GM21515 (cell line): ENCODE measurements around the gene SERBP1.
"Not testable (repeated sequence)": the region's sequence is repeated elsewhere in the genome, so short reads cannot be mapped to it uniquely, and the experiment has no call there.

Experiments used
- ATAC-seq: cut with Tn5 transposase; IDR thresholded peaks from one replicate; pipeline ENCODE4 v1.9.1; 2021; ENCODE audit not compliant: unreplicated experiment

Gene SERBP1

DNA sequence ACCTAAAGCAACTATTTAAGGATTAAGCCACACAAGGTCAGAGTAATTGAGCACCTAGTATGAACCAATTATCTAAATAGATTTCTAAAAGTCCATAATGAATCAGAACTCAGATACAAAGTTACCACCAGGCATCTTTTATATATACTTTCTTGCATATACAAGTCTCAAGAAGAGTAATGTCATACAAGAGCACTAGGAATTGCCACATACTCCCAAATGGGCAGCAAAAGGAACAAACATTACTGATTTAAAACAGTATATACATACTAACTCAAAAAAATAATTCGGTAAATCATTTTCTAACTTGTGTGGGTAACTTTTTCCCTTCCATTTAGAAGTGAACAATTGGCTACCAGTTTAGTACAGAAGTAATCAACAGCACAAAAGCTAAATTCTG, 22.1 kb downstream of the SERBP1 start:
- no peak for ATAC-seq

DNA sequence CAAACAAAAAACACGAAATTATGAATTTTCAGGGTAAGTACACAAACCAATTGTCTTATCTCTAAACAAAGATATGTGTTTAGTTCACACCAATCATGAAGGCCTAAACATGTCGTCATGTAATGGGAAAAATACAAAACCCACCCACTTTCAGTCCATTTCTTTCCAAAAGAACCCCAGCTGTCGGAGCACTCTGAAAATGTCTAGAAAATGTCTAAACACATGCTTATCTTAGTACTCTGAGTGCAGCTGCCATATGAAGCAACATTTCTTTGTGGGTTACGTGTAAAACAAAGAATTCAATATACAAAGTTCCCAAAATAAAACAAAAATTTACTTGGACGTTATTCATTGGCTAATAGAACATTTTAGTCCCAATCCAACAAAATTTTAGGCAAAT, 22.7 kb downstream of the SERBP1 start:
- no peak for ATAC-seq

DNA sequence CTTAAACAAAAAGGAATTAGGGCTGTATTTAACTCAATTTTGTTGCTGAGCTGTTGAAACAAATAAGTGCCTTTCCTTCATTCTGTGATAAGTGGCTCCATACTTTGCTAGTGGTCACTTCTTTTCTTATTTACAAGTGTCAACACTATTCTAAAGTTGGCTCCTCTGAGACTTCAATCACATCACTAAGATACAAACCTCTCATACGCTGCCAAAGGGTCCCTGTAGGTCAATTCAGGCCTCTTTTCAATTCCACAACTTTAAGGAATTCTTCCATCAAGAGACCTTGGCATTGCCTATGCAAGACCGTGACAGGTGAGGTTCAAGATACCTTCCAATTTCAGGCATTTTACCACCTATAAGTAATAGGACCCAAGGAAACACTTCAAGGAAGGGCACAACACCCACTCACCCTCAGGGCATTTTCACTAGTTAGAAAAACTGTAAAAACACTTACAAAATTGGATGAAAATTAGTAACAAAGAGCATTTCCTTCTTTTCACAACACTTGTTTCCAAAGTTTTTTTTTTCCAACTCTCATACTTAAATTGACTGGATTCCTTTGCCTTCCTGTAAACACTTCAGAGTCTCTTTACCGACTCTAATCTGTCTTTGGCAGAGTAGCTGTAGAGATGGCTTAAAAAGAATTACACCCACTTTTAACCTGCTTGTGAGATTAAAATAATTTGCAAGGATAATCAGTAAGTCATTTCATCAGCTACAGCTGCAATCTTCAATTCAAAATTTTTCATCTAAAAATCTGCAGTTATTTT, 24.5 kb downstream of the SERBP1 start:
- no peak for ATAC-seq

DNA sequence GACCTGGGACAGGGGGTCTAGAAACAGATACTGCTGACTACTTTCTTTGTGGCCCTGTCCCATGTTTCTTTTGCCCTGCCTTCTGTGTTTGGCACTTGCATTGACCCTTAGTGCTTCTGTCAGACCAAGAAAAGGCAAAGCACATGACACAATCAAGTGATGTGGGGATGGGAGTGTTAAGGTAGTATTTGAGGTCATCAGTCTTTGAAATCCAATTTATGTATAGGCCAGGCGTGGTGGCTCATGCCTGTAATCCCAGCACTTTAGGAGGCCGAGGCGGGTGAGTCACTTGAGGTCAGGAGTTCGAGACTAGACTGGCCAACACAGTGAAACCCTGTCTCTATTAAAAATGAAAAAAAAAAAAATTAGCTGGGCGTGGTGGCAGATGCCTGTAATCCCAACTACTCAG, 26.0 kb downstream of the SERBP1 start:
- no peak for ATAC-seq

DNA sequence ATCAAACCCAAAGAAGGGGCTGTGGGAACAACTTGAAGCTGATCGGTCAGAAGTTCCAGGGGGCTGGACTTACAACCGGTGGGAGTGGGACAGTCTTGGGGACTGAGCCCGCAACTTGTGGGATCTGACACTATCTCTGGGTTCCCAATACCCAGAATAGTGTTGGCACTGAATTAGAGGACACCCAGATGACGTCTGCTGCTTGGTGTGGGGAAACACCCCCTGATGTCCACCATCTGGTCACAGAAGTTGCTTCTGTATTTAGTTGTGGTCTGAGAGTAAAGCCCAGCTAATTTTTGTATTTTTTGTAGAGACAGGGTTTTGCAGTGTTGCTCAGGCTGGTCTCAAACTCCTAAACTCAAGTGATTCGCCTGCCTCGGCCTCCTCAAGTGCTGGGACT, 28.8 kb downstream of the SERBP1 start:
- ATAC-seq: no peak

DNA sequence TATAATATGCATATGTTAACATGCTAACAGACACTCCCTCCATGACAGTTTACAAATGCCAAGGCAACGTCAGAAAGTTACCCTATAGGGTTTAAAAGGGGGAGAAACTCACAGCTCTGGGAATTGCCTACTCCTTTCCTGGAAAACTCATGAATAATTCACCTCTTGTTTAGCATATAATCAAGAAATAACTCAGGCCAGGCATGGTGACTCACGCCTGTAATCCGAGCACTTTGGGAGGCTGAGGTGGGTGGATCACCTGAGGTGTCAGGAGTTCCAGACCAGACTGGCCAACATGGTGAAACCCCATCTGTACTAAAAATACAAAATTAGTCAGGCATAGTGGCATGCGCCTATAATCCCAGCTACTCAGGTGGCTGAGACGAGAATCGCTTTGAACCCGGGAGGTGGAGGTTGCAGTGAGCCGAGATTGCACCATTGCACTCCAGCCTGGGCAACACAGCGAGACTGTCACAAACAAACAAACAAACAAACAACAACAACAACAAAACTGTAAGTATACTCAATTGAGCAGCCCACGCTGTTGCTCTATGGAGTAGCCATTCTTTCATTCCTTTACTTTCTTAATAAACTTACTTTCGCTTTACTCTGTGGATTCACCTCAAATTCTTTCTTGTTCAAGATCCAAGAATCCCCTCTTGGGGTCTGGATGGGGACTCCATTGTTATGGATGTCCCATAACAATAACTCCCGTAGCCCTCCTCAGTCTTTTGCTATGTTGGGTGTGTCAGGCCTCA, 30.0 kb downstream of the SERBP1 start:
- not testable (repeated sequence) for ATAC-seq

DNA sequence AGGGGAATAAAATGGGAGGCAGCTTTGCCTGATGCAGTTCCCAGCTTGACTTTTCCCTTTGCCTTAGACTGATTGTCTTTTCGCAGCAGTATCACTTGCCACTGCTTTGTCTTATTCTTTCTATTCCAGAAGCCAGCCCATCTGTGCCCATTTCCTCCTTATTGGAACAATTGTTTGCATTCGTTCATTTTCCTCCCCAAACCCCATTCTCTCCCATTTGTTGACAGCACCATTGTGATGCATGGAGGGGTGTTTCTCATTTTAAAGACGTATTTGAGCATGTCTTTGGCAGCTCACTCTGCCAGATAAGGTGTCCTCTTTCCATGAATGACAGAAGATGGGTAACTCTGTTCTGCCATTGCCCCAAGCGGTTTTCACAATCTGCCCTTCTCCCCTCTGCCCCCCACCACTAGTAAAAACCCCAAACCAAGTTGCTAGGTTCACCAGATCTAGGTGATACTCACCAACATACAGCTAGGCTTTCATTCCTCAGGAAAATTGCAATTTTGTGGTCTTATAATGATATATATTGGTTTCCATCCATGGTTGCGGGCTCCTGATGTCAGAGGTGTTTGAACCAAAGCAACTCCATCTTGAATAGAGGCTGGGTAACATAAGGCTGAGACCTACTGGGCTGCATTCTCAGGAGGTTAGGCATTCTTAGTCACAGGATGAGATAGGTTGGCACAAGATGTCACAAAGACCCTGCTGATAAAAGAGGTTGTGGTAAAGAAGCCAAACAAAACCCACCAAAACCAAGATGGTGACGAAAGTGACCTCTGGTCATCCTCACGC, 30.8 kb downstream of the SERBP1 start:
- no peak for ATAC-seq

DNA sequence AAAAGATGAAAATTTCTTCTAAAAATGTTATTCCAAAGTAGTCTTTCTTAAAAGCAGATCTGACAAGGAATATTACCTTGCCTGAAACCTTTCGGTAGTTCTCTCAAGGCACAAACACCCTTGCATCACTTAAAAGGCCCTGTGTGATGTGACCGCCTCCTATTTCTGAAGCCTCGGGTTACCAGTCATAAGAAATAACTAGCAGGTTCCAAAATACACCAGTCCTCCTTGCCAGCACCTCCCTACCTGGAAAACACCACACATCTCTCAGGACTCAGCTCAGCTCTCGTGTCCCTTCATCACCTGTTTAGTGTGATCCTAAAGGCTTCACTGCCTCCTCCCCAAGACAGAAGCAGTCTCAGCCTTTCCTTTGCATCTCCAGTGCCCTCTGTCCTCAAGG, 35.7 kb downstream of the SERBP1 start:
- no peak for ATAC-seq

DNA sequence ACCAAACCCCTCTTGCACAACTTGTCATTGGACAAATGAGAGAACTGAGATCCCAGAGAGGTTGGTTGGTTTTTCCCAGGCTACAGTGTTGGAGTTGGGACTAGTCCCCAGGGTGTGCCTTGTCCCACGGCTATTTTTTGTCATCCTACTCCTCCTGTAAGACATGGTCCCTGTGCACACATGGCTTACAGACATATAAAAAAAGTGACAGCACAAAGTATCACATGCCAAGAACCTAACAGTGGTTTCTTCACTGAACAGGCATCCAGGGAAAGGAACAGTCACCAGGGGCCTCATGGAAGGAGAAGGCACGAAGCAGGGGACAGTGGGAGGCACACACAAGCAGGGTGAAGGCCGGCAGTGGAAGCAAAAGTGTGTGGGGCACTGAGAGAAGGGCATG, 36.5 kb downstream of the SERBP1 start:
- ATAC-seq: no peak

DNA sequence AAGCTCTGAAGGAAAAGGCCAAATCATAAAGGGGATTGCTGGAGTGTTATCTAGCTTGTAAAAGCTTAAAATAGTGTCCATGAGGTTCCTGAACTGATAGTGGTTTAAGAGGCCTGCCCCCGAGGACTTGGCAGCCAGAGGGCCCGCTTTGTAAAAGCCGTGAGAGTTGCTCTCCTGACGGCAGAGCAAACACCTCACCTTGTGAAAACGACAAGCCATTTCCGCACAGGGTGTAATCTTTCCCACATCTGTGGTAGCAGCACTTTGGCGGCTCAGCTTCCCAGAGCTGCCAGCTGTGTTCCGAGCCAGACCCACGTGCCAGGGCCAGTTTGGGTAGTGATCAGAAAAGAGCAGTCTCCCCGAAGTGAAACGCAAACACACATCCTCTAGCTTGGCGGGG, 37.0 kb downstream of the SERBP1 start:
- no peak for ATAC-seq

DNA sequence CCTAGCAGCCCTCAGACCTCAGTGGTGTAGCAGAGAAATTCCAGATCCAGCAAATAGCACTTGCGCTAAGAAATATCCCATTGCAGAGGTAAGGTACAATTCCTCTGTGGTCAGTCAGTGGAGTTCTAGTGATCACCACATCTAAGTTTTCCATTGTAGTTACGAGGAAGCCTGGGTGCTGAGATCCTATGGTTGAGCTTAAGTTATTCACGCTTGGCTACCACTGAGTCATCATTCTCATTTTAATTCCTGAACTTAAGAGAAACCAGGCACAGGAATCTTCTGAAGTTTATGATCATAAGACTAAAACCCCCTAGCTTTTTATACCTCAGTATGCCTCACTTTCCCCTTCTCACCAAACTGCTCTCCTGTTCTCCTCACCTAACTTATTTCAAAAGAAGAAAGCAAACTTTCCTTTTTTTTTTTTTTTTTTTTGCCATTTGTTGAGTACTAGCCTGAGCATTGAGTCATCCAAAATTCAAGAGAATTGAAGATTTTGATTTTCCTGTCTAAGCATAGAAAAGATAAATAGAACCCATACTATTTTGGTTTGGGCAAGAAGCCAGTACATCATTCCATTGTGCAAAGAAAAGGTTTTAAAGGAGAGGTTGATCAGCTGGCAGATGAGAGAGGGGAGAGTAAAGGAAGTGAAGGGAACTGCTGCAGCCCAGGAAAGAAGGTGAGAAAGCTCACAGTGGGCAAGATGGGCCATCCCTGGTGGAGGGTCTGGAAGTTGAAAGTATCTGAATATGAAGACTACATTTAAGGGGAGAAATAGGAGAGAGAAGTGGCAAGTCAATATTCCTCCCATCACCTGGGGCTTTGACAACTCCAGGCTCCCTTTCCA, 39.9 kb downstream of the SERBP1 start:
- no peak for ATAC-seq

DNA sequence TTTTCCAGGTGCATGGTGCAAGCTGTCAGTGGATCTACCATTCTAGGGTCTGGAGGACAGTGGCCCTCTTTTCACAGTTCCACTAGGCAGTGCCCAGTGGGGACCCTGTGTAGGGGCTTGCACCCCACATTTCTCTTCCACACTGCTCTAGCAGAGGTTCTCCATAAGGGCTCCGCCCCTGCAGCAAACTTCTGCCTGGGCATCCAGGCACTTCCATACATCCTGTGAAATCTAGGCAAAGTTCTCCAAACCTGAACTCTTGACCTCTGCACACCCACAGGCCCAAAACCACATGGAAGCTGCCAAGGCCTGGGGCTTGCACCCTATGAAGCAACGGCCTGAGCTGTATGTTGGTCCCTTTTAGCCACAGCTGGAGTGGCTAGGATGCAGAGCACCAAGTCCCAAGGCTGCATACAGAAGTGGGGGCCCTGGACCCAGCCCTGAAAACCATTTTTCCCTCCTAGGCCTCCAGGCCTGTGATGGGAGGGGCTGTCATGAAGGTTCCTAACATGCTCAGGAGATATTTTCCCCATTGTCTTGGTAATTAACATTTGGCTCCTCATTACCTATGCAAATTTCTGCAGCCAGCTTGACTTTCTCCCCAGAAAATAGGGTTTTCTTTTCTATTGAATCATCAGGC, 46.1 kb downstream of the SERBP1 start:
- no peak for ATAC-seq

DNA sequence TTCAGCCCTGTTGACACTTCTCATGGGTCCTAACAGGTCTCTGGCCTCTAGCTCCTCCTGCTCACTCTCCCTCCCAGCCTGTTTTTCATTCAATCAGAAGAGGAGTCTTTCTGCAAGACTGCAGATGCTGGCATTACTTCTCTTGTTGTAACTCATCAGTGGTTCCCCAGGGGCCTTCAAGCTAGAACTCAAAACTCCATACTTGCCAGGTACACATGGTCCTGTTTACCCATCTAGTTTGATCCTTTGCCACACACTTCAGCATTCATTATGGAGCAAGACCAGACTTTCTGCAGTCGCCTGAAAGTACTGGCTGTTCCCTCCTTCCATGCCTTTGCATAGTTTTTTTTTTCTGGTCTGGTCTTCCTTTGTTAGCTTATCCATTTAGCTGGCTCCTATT, 47.9 kb downstream of the SERBP1 start:
- no peak for ATAC-seq

DNA sequence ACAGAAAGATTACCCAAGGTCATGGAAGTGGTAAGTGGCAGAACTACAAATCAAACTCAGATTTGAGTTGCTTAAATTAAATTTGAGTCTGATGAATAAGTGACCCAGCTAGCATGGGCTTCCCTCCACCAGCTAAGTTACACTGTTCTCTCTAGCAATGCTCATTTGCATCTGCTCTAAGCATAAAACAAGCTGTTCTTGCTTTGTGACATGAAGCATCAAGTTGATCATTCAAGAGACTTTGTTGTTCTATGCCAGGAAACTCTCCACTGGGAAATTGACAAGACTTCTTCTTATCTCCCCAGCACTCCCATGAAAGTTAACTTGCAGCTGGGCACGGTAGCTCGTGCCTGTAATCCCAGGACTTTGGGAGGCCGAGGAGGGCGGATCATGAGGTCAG, 49.0 kb downstream of the SERBP1 start:
- ATAC-seq: no peak

DNA sequence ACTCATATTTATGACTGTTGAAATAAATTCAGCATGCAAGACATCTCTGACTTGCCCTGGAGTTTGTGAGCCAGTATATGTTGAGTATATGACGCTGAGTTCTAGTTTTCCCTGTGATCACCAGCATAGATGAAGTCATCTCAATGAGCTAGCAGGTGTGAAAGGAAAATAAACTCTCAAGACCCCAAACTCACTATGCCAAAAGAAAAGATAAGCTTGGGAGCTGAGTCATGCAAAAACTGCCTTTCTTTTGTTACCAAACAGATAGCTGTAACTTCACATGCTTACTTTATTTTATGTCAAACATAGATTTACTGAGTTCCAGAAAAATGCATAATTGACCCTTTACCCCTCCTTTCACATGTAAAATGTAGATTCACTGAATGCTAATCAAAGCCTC, 52.9 kb downstream of the SERBP1 start:
- no peak for ATAC-seq

DNA sequence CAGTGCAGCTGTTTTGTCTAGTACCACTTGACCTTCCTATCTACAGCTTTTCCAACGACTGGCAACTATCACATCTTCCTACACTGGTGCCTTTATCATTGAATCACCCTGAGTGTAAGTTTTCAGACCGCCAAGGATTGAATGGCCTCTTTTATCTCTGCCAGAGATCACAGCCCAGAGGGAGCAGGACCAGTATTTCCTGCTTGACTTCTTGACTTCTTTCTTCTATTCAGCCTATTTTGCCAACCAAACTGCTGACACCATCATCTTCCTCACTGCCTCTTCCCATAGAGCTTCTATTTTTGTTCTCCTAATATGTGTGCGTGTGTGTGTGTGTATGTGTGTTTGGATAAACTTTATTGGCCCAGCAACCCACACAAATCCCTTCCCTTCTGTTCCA, 53.8 kb downstream of the SERBP1 start:
- no peak for ATAC-seq

DNA sequence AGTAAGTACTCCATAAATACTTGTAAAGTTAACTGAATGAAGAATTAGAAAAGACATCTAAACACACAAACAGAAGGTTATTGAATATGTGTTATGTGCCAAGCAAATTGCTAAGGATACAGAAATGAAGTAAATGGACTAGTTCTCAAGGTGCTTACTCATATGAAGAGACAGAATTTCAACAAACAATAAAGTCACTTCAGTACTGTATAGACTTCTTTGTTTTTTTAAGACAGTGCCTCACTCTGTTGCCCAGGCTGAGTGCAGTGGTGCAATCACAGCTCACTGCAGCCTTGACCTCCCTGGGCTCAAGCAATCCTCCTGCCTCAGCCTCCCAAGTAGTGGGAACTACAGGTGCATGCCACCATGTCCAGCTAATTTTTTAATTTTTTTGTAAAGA, 57.3 kb downstream of the SERBP1 start:
- ATAC-seq: no peak

DNA sequence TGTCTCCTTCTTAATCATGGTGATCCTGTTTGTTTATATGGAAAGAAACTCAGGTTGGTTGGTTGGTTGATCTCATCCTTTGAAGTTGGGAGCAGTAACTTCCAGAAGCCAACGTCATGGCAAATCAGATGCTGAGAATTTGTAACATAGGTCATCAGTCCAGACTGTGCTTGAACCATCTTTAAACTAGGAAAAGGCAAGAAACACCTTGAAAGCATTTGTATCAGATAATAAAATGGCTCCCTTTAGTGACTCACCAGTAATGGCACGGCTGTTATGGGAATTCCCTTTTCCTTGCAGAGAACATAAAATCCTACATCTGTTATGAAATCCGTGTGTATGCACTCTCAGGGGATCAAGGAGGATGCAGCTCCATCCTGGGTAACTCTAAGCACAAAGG, 58.1 kb downstream of the SERBP1 start:
- no peak for ATAC-seq

DNA sequence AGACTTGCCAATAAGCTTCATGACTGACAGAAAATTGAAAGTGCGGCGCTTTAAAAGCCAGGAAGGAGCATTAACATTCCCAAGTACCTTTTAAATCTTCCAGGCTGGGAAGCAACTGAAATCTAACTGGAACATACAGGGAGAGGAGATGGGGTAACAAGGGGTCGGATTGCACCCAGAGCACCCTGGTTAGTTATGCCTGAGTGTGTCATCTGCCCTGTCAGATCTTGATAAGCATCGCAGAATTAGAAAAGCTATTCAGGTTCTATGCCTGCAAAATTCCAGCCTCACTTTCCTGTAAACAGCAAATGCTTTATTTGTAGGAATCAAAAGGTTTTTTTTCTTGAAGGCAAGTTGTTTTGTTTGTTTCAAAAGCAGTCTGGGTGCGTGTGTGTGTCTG, 58.5 kb downstream of the SERBP1 start:
- ATAC-seq: no peak

DNA sequence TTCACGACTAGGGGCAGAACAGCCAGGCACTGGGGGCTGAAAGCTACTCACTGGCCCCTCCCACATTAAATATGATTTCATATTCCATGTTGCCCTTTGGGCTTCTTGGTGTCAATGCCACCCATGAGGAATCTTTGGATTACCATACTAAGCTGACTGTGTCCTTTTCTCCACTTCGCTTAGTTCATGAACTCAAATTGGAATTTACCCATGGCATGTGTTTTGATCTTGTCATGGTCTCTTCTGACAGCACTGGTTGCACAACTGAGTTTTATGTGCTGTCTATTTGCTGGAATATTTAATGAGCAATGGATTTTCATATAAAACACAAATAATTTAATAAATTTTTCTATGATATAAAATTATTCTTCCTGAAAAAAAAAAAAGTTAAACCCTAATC, 59.2 kb downstream of the SERBP1 start:
- ATAC-seq: no peak
